CD14-positive monocyte (primary cell): Measurements from ENCODE around the gene ADAM11. TPM values are rescaled to one million over a fixed set of nuclear protein-coding genes. Genes with fewer than 3 reads are reported as not detected.

Experiments used
- DNase-seq, 3 donors: peaks; one replicate each; pipeline ENCODE4 v3.0.0-alpha.2; 2011 to 2022
- H2AFZ ChIP-seq: 2 replicates; pipeline ENCODE4 v1.6.0; 2012; ENCODE audit warnings: mild to moderate bottlenecking, low read depth, low read length, inconsistent platforms; ENCODE audit not compliant: insufficient read depth, poor library complexity, severe bottlenecking
- H3K27ac ChIP-seq, 2 donors: 1 replicate in 1 of 2; 2 replicates in 1 of 2; pipeline ENCODE4 v1.5.1; 2012 to 2013; ENCODE audit warnings: low read length in 2 of 2, control low read depth in 1 of 2, inconsistent platforms in 1 of 2, low read depth in 1 of 2, mild to moderate bottlenecking in 1 of 2
- H3K27me3 ChIP-seq, 2 donors: one replicate each; pipeline versions ENCODE4 v1.6.0 to v1.6.1; 2011 to 2013; ENCODE audit warnings: low read length in 2 of 2; ENCODE audit not compliant: control insufficient read depth in 2 of 2, insufficient read depth in 2 of 2
- H3K36me3 ChIP-seq, 2 donors: replicated peaks in 1 of 2; 1 replicate in 1 of 2; 2 replicates in 1 of 2; pipeline versions ENCODE4 v1.5.1 to v1.6.1; 2012 to 2013; ENCODE audit warnings: low read length in 2 of 2, control low read depth in 1 of 2, inconsistent platforms in 1 of 2, mild to moderate bottlenecking in 1 of 2; ENCODE audit not compliant: insufficient read depth in 2 of 2, control insufficient read depth in 1 of 2
- H3K4me1 ChIP-seq, 2 donors: 1 replicate in 1 of 2; 2 replicates in 1 of 2; pipeline versions ENCODE4 v1.5.1 to v1.6.1; 2012 to 2013; ENCODE audit warnings: low read length in 2 of 2, control low read depth in 1 of 2, inconsistent platforms in 1 of 2, mild to moderate bottlenecking in 1 of 2, moderate library complexity in 1 of 2; ENCODE audit not compliant: insufficient read depth in 2 of 2, control insufficient read depth in 1 of 2
- H3K4me2 ChIP-seq: replicated peaks from 2 replicates; pipeline ENCODE3; 2012; ENCODE audit warnings: low read length, moderate library complexity, mild to moderate bottlenecking; ENCODE audit not compliant: poor library complexity, severe bottlenecking; ENCODE audit errors: extremely low read depth
- H3K4me3 ChIP-seq, 3 experiments: fragments of 200-600 bp in 1 of 3; sonication (generic) in 1 of 3; replicated peaks in 1 of 3; 1 replicate in 2 of 3; 2 replicates in 1 of 3; pipeline ENCODE4 v1.5.1; 2011 to 2013; ENCODE audit warnings: low read length in 3 of 3, mild to moderate bottlenecking in 3 of 3, control low read depth in 2 of 3, low read depth in 2 of 3, inconsistent platforms in 1 of 3, moderate library complexity in 1 of 3
- H3K79me2 ChIP-seq: 2 replicates; pipeline ENCODE4 v1.6.0; 2012; ENCODE audit warnings: mild to moderate bottlenecking, control low read depth, inconsistent platforms, low read length, moderate library complexity; ENCODE audit not compliant: insufficient read depth
- H3K9ac ChIP-seq: 2 replicates; pipeline ENCODE4 v1.6.0; 2017; ENCODE audit warnings: low read length, mild to moderate bottlenecking; ENCODE audit not compliant: insufficient read depth, poor library complexity, severe bottlenecking
- H3K9me3 ChIP-seq, 2 donors: replicated peaks in 1 of 2; 1 replicate in 1 of 2; 2 replicates in 1 of 2; pipeline versions ENCODE4 v1.5.1 to v1.6.1; 2012 to 2013; ENCODE audit warnings: low read length in 2 of 2, control low read depth in 1 of 2; ENCODE audit not compliant: control insufficient read depth in 1 of 2, insufficient read depth in 1 of 2
- H4K20me1 ChIP-seq: 2 replicates; pipeline ENCODE4 v1.6.0; 2012; ENCODE audit warnings: mild to moderate bottlenecking, low read length, control low read depth, moderate library complexity; ENCODE audit not compliant: insufficient read depth
- H3K27ac Mint-ChIP-seq, 7 donors: one replicate each; pipeline ENCODE4 v1.8.0; 2020; ENCODE audit warnings: mild to moderate bottlenecking in 7 of 7, mixed read lengths in 7 of 7, moderate library complexity in 6 of 7, inconsistent platforms in 2 of 7
- H3K27me3 Mint-ChIP-seq, 3 donors: one replicate each; pipeline ENCODE4 v1.8.0; 2021 to 2022; ENCODE audit warnings: low read depth in 3 of 3, mild to moderate bottlenecking in 3 of 3, mixed read lengths in 3 of 3, moderate library complexity in 3 of 3, inconsistent platforms in 1 of 3
- H3K36me3 Mint-ChIP-seq, 2 donors: one replicate each; pipeline ENCODE4 v1.8.0; 2020; ENCODE audit warnings: mixed read lengths in 2 of 2, inconsistent platforms in 1 of 2, mild to moderate bottlenecking in 1 of 2
- H3K4me1 Mint-ChIP-seq: one replicate; pipeline ENCODE4 v1.8.0; 2020; ENCODE audit warnings: mild to moderate bottlenecking, mixed read lengths
- H3K4me3 Mint-ChIP-seq, 2 donors: one replicate each; pipeline ENCODE4 v1.8.0; 2020; ENCODE audit warnings: mild to moderate bottlenecking in 2 of 2, mixed read lengths in 2 of 2, moderate library complexity in 1 of 2
- H3K9me3 Mint-ChIP-seq, 7 donors: one replicate each; pipeline ENCODE4 v1.8.0; 2020 to 2022; ENCODE audit warnings: mixed read lengths in 7 of 7, mild to moderate bottlenecking in 6 of 7, moderate library complexity in 6 of 7, inconsistent platforms in 2 of 7
- CTCF ChIP-seq: fragments of 200-600 bp; IDR thresholded peaks from one replicate; pipeline ENCODE4 v1.8.0; 2022; ENCODE audit warnings: antibody characterized with exemption, mild to moderate bottlenecking
- WGBS: methylation state at CpG from one replicate; pipeline ENCODE4 v1.1.5; 2013; ENCODE audit warnings: missing lambda C conversion rate; ENCODE audit not compliant: insufficient coverage; 5-methylcytosine and 5-hydroxymethylcytosine counted together
- intact Hi-C, 2 donors: fragments of 100-400 bp; cut with micrococcal nuclease; formaldehyde crosslinking; loops; one replicate each; pipeline versions ENCODE4 v1.15.0 to v1.15.1; 2023
- polyA plus RNA-seq, 3 donors: library from polyadenylated mRNA; depleted of rRNA in 1 of 3; unstranded in 2 of 3; stranded (reverse) in 1 of 3; fragments of 300-500 nt in 2 of 3; fragments of >200 nt in 1 of 3; fragmentation: Illumina TruSeq in 2 of 3; gene quantifications; 1 replicate in 2 of 3; 2 replicates in 1 of 3; pipeline ENCODE4 v1.2.3, GENCODE V29; 2012 to 2021

The ADAM11 gene
- polyA plus RNA-seq, 3 donors: 0.19 TPM; not detected in 2

GRCh38 chr17:44788139-44788538 lies 29.4 kb downstream of the ADAM11 start:
- no peak overlapping the region for H3K27ac ChIP-seq
- Mint-ChIP-seq H3K27ac (peak overlapping the region in 1 of 7 donors; percentile 25), H3K4me3 (peak overlapping the region in 1 of 2 donors; percentile 35), H3K36me3 (no peaks in the 10 kb centered on the region), H3K4me1 (no peaks in the 10 kb centered on the region), H3K27me3 (peaks cover 4 to 28% (median 8%) of the 10 kb centered on the region in 3 donors), H3K9me3 (no peaks in the 10 kb centered on the region)
- DNase-seq: no peak
- TF ChIP-seq CTCF: no peak
- no peak overlapping the region for H3K4me2 ChIP-seq
- H3K79me2 ChIP-seq: no peaks in the 10 kb centered on the region
- 100% methylated on average over 2 of the region's 7 CpGs for WGBS
- H3K36me3 ChIP-seq: no peaks in the 10 kb centered on the region
- no peaks in the 10 kb centered on the region for H4K20me1 ChIP-seq
- H3K4me1 ChIP-seq: no peaks in the 10 kb centered on the region
- H3K9me3 ChIP-seq: no peaks in the 10 kb centered on the region
- no peak overlapping the region for H3K9ac ChIP-seq
- H3K27me3 ChIP-seq: no peaks in the 10 kb centered on the region
- intact Hi-C loops: no loop called here
- H2AFZ ChIP-seq: no peak overlapping the region
- no peak overlapping the region for H3K4me3 ChIP-seq

- Histone ChIP-seq H3K27me3 (no peaks in the 10 kb centered on the region), H4K20me1 (no peaks in the 10 kb centered on the region), H2AFZ (no peak overlapping the region)
Measured at GRCh38 chr17:44792276-44792675, 33.5 kb downstream of the ADAM11 start.

More at GRCh38 chr17:44792276-44792675, 33.5 kb downstream of the ADAM11 start:
- Mint-ChIP-seq H3K27me3 (peaks cover 0 to 13% (median 4%) of the 10 kb centered on the region in 3 donors), H3K4me1 (peaks cover 23% of the 10 kb centered on the region), H3K36me3 (peaks cover 0 to 6% of the 10 kb centered on the region in 2 donors), H3K4me3 (no peak overlapping the region), H3K9me3 (no peaks in the 10 kb centered on the region), H3K27ac (no peak overlapping the region)
- Histone ChIP-seq H3K4me3 (no peak overlapping the region), H3K79me2 (no peaks in the 10 kb centered on the region), H3K36me3 (no peaks in the 10 kb centered on the region), H3K27ac (no peak overlapping the region), H3K9me3 (no peaks in the 10 kb centered on the region), H3K4me2 (no peak overlapping the region), H3K9ac (no peak overlapping the region), H3K4me1 (peaks cover 18 to 20% of the 10 kb centered on the region in 2 donors)
- WGBS: no CpG with 5 or more reads among the region's 1 CpG
- no peak for TF ChIP-seq CTCF
- peak in 1 of 3 donors; percentile 7 for DNase-seq
- intact Hi-C loops: no loop called here
